A549 (cell line): ENCODE data around the gene ABCC5.

ENCODE experiments used
- BHLHE40 ChIP-seq: IDR thresholded peaks from 2 replicates; pipeline ENCODE4 v1.6.1; 2012; ENCODE audit warnings: low read depth, low read length, inconsistent platforms
- EP300 ChIP-seq, 2 experiments: fragments of >200 bp; sonication (Bioruptor Twin); formaldehyde crosslinking; IDR thresholded peaks; 2 replicates in 1 of 2; 3 replicates in 1 of 2; pipeline ENCODE4 v1.6.1; 2016 to 2017
- HEYL ChIP-seq: fragments of 250-450 bp; sonication (Bioruptor Pico); IDR thresholded peaks from 2 replicates; pipeline ENCODE4 v1.8.0; 2021; ENCODE audit warnings: mild to moderate bottlenecking, moderate library complexity
- JUNB ChIP-seq: fragments of >200 bp; sonication (Bioruptor Twin); formaldehyde crosslinking; IDR thresholded peaks from 2 replicates; pipeline ENCODE4 v1.6.1; 2016
- KDM5A ChIP-seq: fragments of 200-600 bp; sonication (generic); IDR thresholded peaks from 2 replicates; pipeline ENCODE4 v1.6.1; 2016; ENCODE audit warnings: antibody characterized with exemption, mild to moderate bottlenecking
- MYC ChIP-seq: IDR thresholded peaks from 2 replicates; pipeline ENCODE4 v1.6.1; 2012; ENCODE audit warnings: mild to moderate bottlenecking, inconsistent platforms, low read length, improper control_type of control experiment, borderline replicate concordance
- RCOR1 ChIP-seq: fragments of 150-350 bp; IDR thresholded peaks from 2 replicates; pipeline ENCODE4 v1.6.1; 2014; ENCODE audit warnings: antibody characterized with exemption, low read length, low read depth
- SMC3 ChIP-seq: fragments of >200 bp; sonication (Bioruptor Twin); formaldehyde crosslinking; IDR thresholded peaks from 3 replicates; pipeline ENCODE4 v1.6.1; 2018; ENCODE audit warnings: inconsistent platforms
- TF ChIP-seq, protein P1 (sequence below): fragments of >200 bp; sonication (Bioruptor Twin); formaldehyde crosslinking; IDR thresholded peaks from 3 replicates; pipeline ENCODE4 v1.5.1; 2016
- TF ChIP-seq, protein P2 (sequence below): fragments of 200-600 bp; sonication (generic); IDR thresholded peaks from 2 replicates; pipeline ENCODE4 v1.6.1; 2016; ENCODE audit warnings: antibody characterized with exemption, mild to moderate bottlenecking, moderate library complexity

DNA sequence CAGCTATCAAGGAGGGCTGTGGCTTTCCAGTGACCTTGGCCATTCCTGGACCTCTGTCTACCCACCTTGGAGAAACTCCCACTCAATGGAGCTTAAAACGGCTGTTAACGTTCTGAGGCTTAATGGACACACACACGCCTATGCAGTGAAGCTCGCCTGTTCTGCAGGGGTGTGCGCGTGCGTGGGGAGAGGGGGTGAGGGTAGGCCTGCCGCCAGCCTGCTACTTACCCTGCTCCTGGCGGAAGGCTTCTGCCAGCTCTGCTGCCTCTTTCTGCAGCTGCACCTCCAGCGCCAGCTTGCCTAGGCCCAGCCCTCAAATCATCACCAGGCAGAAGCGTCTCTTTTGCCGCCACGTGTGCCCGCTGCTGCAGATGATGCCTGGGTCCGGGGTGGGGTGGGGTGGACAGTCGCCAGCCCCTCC, 109.8 kb downstream of the ABCC5 start:
- TF ChIP-seq, protein P1, sequence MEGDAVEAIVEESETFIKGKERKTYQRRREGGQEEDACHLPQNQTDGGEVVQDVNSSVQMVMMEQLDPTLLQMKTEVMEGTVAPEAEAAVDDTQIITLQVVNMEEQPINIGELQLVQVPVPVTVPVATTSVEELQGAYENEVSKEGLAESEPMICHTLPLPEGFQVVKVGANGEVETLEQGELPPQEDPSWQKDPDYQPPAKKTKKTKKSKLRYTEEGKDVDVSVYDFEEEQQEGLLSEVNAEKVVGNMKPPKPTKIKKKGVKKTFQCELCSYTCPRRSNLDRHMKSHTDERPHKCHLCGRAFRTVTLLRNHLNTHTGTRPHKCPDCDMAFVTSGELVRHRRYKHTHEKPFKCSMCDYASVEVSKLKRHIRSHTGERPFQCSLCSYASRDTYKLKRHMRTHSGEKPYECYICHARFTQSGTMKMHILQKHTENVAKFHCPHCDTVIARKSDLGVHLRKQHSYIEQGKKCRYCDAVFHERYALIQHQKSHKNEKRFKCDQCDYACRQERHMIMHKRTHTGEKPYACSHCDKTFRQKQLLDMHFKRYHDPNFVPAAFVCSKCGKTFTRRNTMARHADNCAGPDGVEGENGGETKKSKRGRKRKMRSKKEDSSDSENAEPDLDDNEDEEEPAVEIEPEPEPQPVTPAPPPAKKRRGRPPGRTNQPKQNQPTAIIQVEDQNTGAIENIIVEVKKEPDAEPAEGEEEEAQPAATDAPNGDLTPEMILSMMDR = no peak
- TF ChIP-seq KDM5A (no peak), EP300 (IDR thresholded peaks at IDR 0.05) (no peak), SMC3 (no peak), RCOR1 (no peak), BHLHE40 (no peak), JUNB (no peak), HEYL (CRISPR knock-in tag) (no peak), MYC (no peak)
- TF ChIP-seq, protein P2, sequence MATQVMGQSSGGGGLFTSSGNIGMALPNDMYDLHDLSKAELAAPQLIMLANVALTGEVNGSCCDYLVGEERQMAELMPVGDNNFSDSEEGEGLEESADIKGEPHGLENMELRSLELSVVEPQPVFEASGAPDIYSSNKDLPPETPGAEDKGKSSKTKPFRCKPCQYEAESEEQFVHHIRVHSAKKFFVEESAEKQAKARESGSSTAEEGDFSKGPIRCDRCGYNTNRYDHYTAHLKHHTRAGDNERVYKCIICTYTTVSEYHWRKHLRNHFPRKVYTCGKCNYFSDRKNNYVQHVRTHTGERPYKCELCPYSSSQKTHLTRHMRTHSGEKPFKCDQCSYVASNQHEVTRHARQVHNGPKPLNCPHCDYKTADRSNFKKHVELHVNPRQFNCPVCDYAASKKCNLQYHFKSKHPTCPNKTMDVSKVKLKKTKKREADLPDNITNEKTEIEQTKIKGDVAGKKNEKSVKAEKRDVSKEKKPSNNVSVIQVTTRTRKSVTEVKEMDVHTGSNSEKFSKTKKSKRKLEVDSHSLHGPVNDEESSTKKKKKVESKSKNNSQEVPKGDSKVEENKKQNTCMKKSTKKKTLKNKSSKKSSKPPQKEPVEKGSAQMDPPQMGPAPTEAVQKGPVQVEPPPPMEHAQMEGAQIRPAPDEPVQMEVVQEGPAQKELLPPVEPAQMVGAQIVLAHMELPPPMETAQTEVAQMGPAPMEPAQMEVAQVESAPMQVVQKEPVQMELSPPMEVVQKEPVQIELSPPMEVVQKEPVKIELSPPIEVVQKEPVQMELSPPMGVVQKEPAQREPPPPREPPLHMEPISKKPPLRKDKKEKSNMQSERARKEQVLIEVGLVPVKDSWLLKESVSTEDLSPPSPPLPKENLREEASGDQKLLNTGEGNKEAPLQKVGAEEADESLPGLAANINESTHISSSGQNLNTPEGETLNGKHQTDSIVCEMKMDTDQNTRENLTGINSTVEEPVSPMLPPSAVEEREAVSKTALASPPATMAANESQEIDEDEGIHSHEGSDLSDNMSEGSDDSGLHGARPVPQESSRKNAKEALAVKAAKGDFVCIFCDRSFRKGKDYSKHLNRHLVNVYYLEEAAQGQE = no peak
